NCI-H2227 (cell line): ENCODE measurements around the gene NEDD9.

ENCODE experiments used
- DNase-seq: peaks from one replicate; lab custom pipeline; 2025; ENCODE audit not compliant: unreplicated experiment; lab: John Stamatoyannopoulos, UW

Gene NEDD9

GRCh38 chr6:11219400-11219834 is 13.1 kb downstream of the NEDD9 start:
- no peak for DNase-seq

- no peak for DNase-seq
Observed at GRCh38 chr6:11218538-11219399, 13.7 kb downstream of the NEDD9 start.

GRCh38 chr6:11218102-11218442 is 14.4 kb downstream of the NEDD9 start:
- no peak for DNase-seq

- DNase-seq, result no peak
Observed at GRCh38 chr6:11217360-11218101, 14.9 kb downstream of the NEDD9 start.

- no peak for DNase-seq
Observed at GRCh38 chr6:11215773-11216172, 16.7 kb downstream of the NEDD9 start.

- no peak for DNase-seq
Observed at GRCh38 chr6:11214901-11215300, 17.6 kb downstream of the NEDD9 start.

- no peak for DNase-seq
Observed at GRCh38 chr6:11214084-11214833, 18.2 kb downstream of the NEDD9 start.

- DNase-seq, result no peak
Observed at GRCh38 chr6:11213422-11214021, 18.9 kb downstream of the NEDD9 start.

- DNase-seq, result no peak
Observed at GRCh38 chr6:11212664-11213063, 19.8 kb downstream of the NEDD9 start.

GRCh38 chr6:11211254-11211653 is 21.2 kb downstream of the NEDD9 start:
- no peak for DNase-seq

GRCh38 chr6:11210386-11211138 is 21.9 kb downstream of the NEDD9 start:
- no peak for DNase-seq

- no peak for DNase-seq
Observed at GRCh38 chr6:11209906-11210305, 22.6 kb downstream of the NEDD9 start.

GRCh38 chr6:11209369-11209768 is 23.1 kb downstream of the NEDD9 start:
- no peak for DNase-seq

- no peak for DNase-seq
Observed at GRCh38 chr6:11208854-11209253, 23.6 kb downstream of the NEDD9 start.

GRCh38 chr6:11208267-11208666 is 24.2 kb downstream of the NEDD9 start:
- DNase-seq, result no peak

GRCh38 chr6:11207199-11207968 is 25.1 kb downstream of the NEDD9 start:
- DNase-seq, result no peak

- no peak for DNase-seq
Observed at GRCh38 chr6:11206576-11206975, 25.9 kb downstream of the NEDD9 start.

- no peak for DNase-seq
Observed at GRCh38 chr6:11204794-11205366, 27.6 kb downstream of the NEDD9 start.

GRCh38 chr6:11204005-11204399 is 28.5 kb downstream of the NEDD9 start:
- no peak for DNase-seq
